Measurements from ENCODE around the gene HRH4. TPM values are rescaled to one million over a fixed set of nuclear protein-coding genes. Genes with fewer than 3 reads are reported as not detected.
A peak's percentile ranks its signal among the peaks of the same experiment; 100 is the strongest.

HRH4 gene
- total and polyA plus RNA-seq, 2 of the 13 experiments (the other 11 are each of a cell fraction or from before 2014, with no cell fraction given), result not detected

- no peak for TF ChIP-seq SMYD3 (CRISPR knock-in tag; IDR thresholded peaks at IDR 0.05)
- no peak for TF ChIP-seq ONECUT2 (CRISPR knock-in tag; IDR thresholded peaks at IDR 0.05)
- TF ChIP-seq EZH2 (conservative IDR thresholded peaks at IDR 0.05; ENCODE audit: low read depth, low read length), result no peak
- no peak for TF ChIP-seq FIP1L1 (IDR thresholded peaks at IDR 0.05; ENCODE audit: borderline replicate concordance, insufficient read depth, low read depth, low read length)
- TF ChIP-seq ASH2L (IDR thresholded peaks at IDR 0.05; ENCODE audit: insufficient read length, low read depth, low read length), result peak; percentile 66
- TF ChIP-seq EEA1 (CRISPR knock-in tag; IDR thresholded peaks at IDR 0.05; ENCODE audit: borderline replicate concordance), result no peak; the same call in 1 of the 2 replicates
- no peak for TF ChIP-seq ZNF407 (CRISPR knock-in tag; IDR thresholded peaks at IDR 0.05; ENCODE audit: not compliant biosample characterization)
- TF ChIP-seq ZNF597 (CRISPR knock-in tag; IDR thresholded peaks at IDR 0.05), result no peak
- TF ChIP-seq ZNF281 (CRISPR knock-in tag; IDR thresholded peaks at IDR 0.05; ENCODE audit: borderline replicate concordance), result 0 out of 2 replicates have a peak, but pooled peaks have one; percentile 37
- TF ChIP-seq BRD4 (CRISPR knock-in tag; IDR thresholded peaks at IDR 0.05), result 0 out of 2 replicates have a peak, but pooled peaks have one; percentile 66
- TF ChIP-seq NR2F2 (IDR thresholded peaks at IDR 0.05; ENCODE audit: borderline replicate concordance, low read depth), result no peak
- TF ChIP-seq HMGXB4 (CRISPR knock-in tag; IDR thresholded peaks at IDR 0.05; ENCODE audit: borderline replicate concordance in 1 of 2, low read depth in 1 of 2), result peak; percentile 50 to 67; a peak in 1 of 4 replicates
These were observed 33.8 kb upstream of the HRH4 start, which contains the start of gene IMPACT (continued) for GRCh38 chr18:24426398-24427294.
